Stimulated activated CD4-positive, alpha-beta T cell treated with anti-CD3 and anti-CD28 coated beads, TNF-alpha, amount 100 ng/mL, for 24 hours (primary cell): ENCODE data around the gene SYTL3.

Experiments
- DNase-seq, 3 experiments: peaks; one replicate each; pipeline ENCODE4 v3.0.0-alpha.2; 2020; ENCODE audit warnings: low read depth in 3 of 3

SYTL3 gene

GRCh38 chr6:158718461-158719046 is 68.7 kb downstream of the SYTL3 start:
- DNase-seq = no peak

- no peak for DNase-seq
Measured at GRCh38 chr6:158722176-158722729, 72.4 kb downstream of the SYTL3 start.

GRCh38 chr6:158725704-158726103 is 75.8 kb downstream of the SYTL3 start:
- DNase-seq = no peak

GRCh38 chr6:158729906-158730540 is 80.2 kb downstream of the SYTL3 start:
- no peak for DNase-seq

GRCh38 chr6:158730541-158730907 is 80.7 kb downstream of the SYTL3 start:
- no peak for DNase-seq

GRCh38 chr6:158735009-158735408 is 85.2 kb downstream of the SYTL3 start:
- DNase-seq = no peak

GRCh38 chr6:158737082-158737709 is 87.3 kb downstream of the SYTL3 start:
- DNase-seq = no peak

GRCh38 chr6:158737710-158738615 is 88.1 kb downstream of the SYTL3 start:
- no peak for DNase-seq

- no peak for DNase-seq
Measured at GRCh38 chr6:158739673-158740072, 89.8 kb downstream of the SYTL3 start.

- DNase-seq = no peak
Measured at GRCh38 chr6:158743033-158743651, 93.3 kb downstream of the SYTL3 start.

GRCh38 chr6:158744986-158745430 is 95.2 kb downstream of the SYTL3 start:
- no peak for DNase-seq

GRCh38 chr6:158751224-158751623 is 101.4 kb downstream of the SYTL3 start:
- no peak for DNase-seq

- DNase-seq = no peak
Measured at GRCh38 chr6:158751921-158752320, 102.1 kb downstream of the SYTL3 start.

GRCh38 chr6:158752613-158753012 is 102.8 kb downstream of the SYTL3 start:
- DNase-seq = no peak

- no peak for DNase-seq
Measured at GRCh38 chr6:158753811-158754210, 104.0 kb downstream of the SYTL3 start.

GRCh38 chr6:158754738-158755137 is 104.9 kb downstream of the SYTL3 start:
- DNase-seq = no peak

- DNase-seq = no peak
Measured at GRCh38 chr6:158755636-158756035, 105.8 kb downstream of the SYTL3 start.

- DNase-seq = no peak
Measured at GRCh38 chr6:158756126-158756525, 106.3 kb downstream of the SYTL3 start.

- DNase-seq = no peak
Measured at GRCh38 chr6:158756977-158757752, 107.3 kb downstream of the SYTL3 start.

- DNase-seq = no peak
Measured at GRCh38 chr6:158757753-158758090, 107.9 kb downstream of the SYTL3 start.

GRCh38 chr6:158758451-158758860 is 108.6 kb downstream of the SYTL3 start:
- DNase-seq = no peak
